ENCODE data around the gene TMPRSS7.

Gene TMPRSS7, protein sequence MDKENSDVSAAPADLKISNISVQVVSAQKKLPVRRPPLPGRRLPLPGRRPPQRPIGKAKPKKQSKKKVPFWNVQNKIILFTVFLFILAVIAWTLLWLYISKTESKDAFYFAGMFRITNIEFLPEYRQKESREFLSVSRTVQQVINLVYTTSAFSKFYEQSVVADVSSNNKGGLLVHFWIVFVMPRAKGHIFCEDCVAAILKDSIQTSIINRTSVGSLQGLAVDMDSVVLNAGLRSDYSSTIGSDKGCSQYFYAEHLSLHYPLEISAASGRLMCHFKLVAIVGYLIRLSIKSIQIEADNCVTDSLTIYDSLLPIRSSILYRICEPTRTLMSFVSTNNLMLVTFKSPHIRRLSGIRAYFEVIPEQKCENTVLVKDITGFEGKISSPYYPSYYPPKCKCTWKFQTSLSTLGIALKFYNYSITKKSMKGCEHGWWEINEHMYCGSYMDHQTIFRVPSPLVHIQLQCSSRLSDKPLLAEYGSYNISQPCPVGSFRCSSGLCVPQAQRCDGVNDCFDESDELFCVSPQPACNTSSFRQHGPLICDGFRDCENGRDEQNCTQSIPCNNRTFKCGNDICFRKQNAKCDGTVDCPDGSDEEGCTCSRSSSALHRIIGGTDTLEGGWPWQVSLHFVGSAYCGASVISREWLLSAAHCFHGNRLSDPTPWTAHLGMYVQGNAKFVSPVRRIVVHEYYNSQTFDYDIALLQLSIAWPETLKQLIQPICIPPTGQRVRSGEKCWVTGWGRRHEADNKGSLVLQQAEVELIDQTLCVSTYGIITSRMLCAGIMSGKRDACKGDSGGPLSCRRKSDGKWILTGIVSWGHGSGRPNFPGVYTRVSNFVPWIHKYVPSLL

DNA sequence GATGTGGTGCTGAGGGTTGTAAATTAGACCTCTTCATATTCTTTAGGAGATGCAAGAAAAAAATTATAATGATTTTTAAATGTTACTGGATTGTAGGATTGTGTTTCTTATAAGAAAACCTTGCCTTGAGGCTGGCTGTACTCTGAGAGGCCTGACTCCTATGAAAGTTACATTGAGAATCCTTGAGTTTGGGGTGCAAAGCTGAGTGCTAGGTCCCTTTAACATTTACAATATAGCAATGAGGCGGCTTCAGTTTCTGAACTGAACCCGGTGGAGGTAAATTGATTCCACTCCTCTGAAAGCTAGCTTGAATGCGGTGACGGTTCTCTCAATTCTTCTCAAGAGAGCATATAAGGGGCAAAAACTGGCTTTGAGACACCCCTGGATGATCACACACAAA, at the start of gene TMPRSS7:
TMPRSS7 (plus strand) TSS at position 301 of the 400 bp plus-strand sequence. CDS start 110 bp downstream, outside the sequence.
- ATAC-seq: no peak
- TF ChIP-seq, protein P1, sequence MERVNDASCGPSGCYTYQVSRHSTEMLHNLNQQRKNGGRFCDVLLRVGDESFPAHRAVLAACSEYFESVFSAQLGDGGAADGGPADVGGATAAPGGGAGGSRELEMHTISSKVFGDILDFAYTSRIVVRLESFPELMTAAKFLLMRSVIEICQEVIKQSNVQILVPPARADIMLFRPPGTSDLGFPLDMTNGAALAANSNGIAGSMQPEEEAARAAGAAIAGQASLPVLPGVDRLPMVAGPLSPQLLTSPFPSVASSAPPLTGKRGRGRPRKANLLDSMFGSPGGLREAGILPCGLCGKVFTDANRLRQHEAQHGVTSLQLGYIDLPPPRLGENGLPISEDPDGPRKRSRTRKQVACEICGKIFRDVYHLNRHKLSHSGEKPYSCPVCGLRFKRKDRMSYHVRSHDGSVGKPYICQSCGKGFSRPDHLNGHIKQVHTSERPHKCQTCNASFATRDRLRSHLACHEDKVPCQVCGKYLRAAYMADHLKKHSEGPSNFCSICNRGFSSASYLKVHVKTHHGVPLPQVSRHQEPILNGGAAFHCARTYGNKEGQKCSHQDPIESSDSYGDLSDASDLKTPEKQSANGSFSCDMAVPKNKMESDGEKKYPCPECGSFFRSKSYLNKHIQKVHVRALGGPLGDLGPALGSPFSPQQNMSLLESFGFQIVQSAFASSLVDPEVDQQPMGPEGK (CRISPR knock-in tag; IDR thresholded peaks at IDR 0.05; ENCODE audit: borderline replicate concordance): no peak
- no peak for TF ChIP-seq PPARA (CRISPR knock-in tag; IDR thresholded peaks at IDR 0.05; ENCODE audit: borderline replicate concordance)
- no peak for TF ChIP-seq CSDC2 (CRISPR knock-in tag; IDR thresholded peaks at IDR 0.05)
- TF ChIP-seq, protein P2, sequence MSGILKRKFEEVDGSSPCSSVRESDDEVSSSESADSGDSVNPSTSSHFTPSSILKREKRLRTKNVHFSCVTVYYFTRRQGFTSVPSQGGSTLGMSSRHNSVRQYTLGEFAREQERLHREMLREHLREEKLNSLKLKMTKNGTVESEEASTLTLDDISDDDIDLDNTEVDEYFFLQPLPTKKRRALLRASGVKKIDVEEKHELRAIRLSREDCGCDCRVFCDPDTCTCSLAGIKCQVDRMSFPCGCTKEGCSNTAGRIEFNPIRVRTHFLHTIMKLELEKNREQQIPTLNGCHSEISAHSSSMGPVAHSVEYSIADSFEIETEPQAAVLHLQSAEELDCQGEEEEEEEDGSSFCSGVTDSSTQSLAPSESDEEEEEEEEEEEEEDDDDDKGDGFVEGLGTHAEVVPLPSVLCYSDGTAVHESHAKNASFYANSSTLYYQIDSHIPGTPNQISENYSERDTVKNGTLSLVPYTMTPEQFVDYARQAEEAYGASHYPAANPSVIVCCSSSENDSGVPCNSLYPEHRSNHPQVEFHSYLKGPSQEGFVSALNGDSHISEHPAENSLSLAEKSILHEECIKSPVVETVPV (CRISPR knock-in tag; IDR thresholded peaks at IDR 0.05): no peak
- TF ChIP-seq, protein P3, sequence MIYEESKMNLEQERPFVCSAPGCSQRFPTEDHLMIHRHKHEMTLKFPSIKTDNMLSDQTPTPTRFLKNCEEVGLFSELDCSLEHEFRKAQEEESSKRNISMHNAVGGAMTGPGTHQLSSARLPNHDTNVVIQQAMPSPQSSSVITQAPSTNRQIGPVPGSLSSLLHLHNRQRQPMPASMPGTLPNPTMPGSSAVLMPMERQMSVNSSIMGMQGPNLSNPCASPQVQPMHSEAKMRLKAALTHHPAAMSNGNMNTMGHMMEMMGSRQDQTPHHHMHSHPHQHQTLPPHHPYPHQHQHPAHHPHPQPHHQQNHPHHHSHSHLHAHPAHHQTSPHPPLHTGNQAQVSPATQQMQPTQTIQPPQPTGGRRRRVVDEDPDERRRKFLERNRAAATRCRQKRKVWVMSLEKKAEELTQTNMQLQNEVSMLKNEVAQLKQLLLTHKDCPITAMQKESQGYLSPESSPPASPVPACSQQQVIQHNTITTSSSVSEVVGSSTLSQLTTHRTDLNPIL (CRISPR knock-in tag; IDR thresholded peaks at IDR 0.05; ENCODE audit: low read depth): no peak
- TF ChIP-seq ZC3H10 (CRISPR knock-in tag; IDR thresholded peaks at IDR 0.05): no peak
- no peak for TF ChIP-seq ZNF565 (CRISPR knock-in tag; conservative IDR thresholded peaks at IDR 0.05; ENCODE audit: low read depth)
- TF ChIP-seq SNAI2 (CRISPR knock-in tag; IDR thresholded peaks at IDR 0.05): no peak

DNA sequence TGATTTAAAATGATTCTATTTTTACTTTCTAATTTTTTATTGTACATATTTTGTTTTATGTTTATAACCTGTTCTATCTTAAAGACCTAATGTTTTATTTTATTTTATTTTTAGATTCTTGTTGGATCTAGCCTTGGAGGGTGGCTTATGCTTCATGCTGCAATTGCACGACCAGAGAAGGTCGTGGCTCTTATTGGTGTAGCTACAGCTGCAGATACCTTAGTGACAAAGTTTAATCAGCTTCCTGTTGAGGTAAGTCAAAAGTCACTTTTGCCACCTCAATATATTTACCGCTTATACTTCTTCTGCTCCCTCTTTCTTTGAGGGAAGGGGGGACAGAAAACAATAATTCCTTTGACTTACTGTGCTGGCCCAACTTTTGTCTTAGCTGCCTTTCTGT, 47.7 kb upstream of the TMPRSS7 start:
- TF ChIP-seq ESRRG (CRISPR knock-in tag; IDR thresholded peaks at IDR 0.05) (no peak), GLIS3 (CRISPR knock-in tag; IDR thresholded peaks at IDR 0.05) (no peak), ZFP3 (CRISPR knock-in tag; IDR thresholded peaks at IDR 0.05) (no peak), TCF4 (CRISPR knock-in tag; IDR thresholded peaks at IDR 0.05; ENCODE audit: borderline replicate concordance) (no peak), ZNF70 (CRISPR knock-in tag; IDR thresholded peaks at IDR 0.05) (no peak), ARNTL (CRISPR knock-in tag; IDR thresholded peaks at IDR 0.05; ENCODE audit: borderline replicate concordance, low read depth) (no peak), PPARA (CRISPR knock-in tag; IDR thresholded peaks at IDR 0.05; ENCODE audit: borderline replicate concordance) (no peak), ZNF565 (CRISPR knock-in tag; conservative IDR thresholded peaks at IDR 0.05; ENCODE audit: low read depth) (no peak), CSDC2 (CRISPR knock-in tag; IDR thresholded peaks at IDR 0.05) (no peak), ZNF8 (CRISPR knock-in tag; IDR thresholded peaks at IDR 0.05) (no peak), RARB (CRISPR knock-in tag; IDR thresholded peaks at IDR 0.05) (no peak), OSR1 (CRISPR knock-in tag; IDR thresholded peaks at IDR 0.05) (no peak)
- TF ChIP-seq, protein P4, sequence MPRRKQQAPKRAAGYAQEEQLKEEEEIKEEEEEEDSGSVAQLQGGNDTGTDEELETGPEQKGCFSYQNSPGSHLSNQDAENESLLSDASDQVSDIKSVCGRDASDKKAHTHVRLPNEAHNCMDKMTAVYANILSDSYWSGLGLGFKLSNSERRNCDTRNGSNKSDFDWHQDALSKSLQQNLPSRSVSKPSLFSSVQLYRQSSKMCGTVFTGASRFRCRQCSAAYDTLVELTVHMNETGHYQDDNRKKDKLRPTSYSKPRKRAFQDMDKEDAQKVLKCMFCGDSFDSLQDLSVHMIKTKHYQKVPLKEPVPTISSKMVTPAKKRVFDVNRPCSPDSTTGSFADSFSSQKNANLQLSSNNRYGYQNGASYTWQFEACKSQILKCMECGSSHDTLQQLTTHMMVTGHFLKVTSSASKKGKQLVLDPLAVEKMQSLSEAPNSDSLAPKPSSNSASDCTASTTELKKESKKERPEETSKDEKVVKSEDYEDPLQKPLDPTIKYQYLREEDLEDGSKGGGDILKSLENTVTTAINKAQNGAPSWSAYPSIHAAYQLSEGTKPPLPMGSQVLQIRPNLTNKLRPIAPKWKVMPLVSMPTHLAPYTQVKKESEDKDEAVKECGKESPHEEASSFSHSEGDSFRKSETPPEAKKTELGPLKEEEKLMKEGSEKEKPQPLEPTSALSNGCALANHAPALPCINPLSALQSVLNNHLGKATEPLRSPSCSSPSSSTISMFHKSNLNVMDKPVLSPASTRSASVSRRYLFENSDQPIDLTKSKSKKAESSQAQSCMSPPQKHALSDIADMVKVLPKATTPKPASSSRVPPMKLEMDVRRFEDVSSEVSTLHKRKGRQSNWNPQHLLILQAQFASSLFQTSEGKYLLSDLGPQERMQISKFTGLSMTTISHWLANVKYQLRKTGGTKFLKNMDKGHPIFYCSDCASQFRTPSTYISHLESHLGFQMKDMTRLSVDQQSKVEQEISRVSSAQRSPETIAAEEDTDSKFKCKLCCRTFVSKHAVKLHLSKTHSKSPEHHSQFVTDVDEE (CRISPR knock-in tag; IDR thresholded peaks at IDR 0.05): no peak
- TF ChIP-seq, protein P2 (CRISPR knock-in tag; IDR thresholded peaks at IDR 0.05): no peak
- TF ChIP-seq, protein P1 (CRISPR knock-in tag; IDR thresholded peaks at IDR 0.05; ENCODE audit: borderline replicate concordance): no peak
- no peak for ATAC-seq
